ENCODE data around the gene TBXA2R. TPM values are rescaled to one million over a fixed set of nuclear protein-coding genes. Genes with fewer than 3 reads are reported as not detected.

Gene TBXA2R
- total and polyA plus RNA-seq, 2 experiments from 2014 or later = 0.70 to 2.0 TPM

GRCh38 chr19:3636506-3636905 lies 29.8 kb upstream of the TBXA2R start:
- Histone ChIP-seq H3K27ac (no peak overlapping the region), H3K9me3 (ENCODE audit: low read depth) (no peaks in the 10 kb centered on the region), H2AFZ (no peak overlapping the region), H3K79me2 (no peaks in the 10 kb centered on the region), H4K20me1 (ENCODE audit: insufficient read depth, poor library complexity, severe bottlenecking) (no peaks in the 10 kb centered on the region), H3K36me3 (replicated peaks; ENCODE audit: insufficient read depth, low read depth) (no peaks in the 10 kb centered on the region), H3K4me3 (no peak overlapping the region), H3K4me1 (ENCODE audit: insufficient read depth) (no peaks in the 10 kb centered on the region), H3K9me2 (replicated peaks; ENCODE audit: insufficient read depth) (no peaks in the 10 kb centered on the region), H3K4me2 (no peak overlapping the region), H3K27me3 (no peaks in the 10 kb centered on the region)
- DNase-seq (ENCODE audit: low spot score) = no peak
- TF ChIP-seq EZH2 (IDR thresholded peaks at IDR 0.05; ENCODE audit: borderline replicate concordance) (no peak), CTCF (IDR thresholded peaks at IDR 0.05; ENCODE audit: poor library complexity) (no peak)
- 96% methylated on average over 20 of the region's 20 CpGs for WGBS (ENCODE audit: low lambda C conversion rate, missing lambda C conversion rate)

GRCh38 chr19:3634496-3635045 lies 27.9 kb upstream of the TBXA2R start:
- Histone ChIP-seq H3K4me3 (no peak overlapping the region), H3K27me3 (no peaks in the 10 kb centered on the region), H2AFZ (no peak overlapping the region), H3K9me2 (replicated peaks; ENCODE audit: insufficient read depth) (no peaks in the 10 kb centered on the region), H3K36me3 (replicated peaks; ENCODE audit: insufficient read depth, low read depth) (no peaks in the 10 kb centered on the region), H3K79me2 (no peaks in the 10 kb centered on the region), H3K4me2 (no peak overlapping the region), H3K4me1 (ENCODE audit: insufficient read depth) (no peaks in the 10 kb centered on the region), H4K20me1 (ENCODE audit: insufficient read depth, poor library complexity, severe bottlenecking) (no peaks in the 10 kb centered on the region), H3K27ac (no peak overlapping the region), H3K9me3 (ENCODE audit: low read depth) (no peaks in the 10 kb centered on the region)
- TF ChIP-seq EZH2 (IDR thresholded peaks at IDR 0.05; ENCODE audit: borderline replicate concordance) (no peak), CTCF (IDR thresholded peaks at IDR 0.05; ENCODE audit: poor library complexity) (no peak)
- WGBS (ENCODE audit: low lambda C conversion rate, missing lambda C conversion rate) = 97% methylated on average over 19 of the region's 19 CpGs
- no peak for DNase-seq (ENCODE audit: low spot score)

GRCh38 chr19:3633559-3633988 lies 26.9 kb upstream of the TBXA2R start:
- no peaks in the 10 kb centered on the region for H4K20me1 ChIP-seq (ENCODE audit: insufficient read depth, poor library complexity, severe bottlenecking)
- H3K9me2 ChIP-seq (replicated peaks; ENCODE audit: insufficient read depth) = no peaks in the 10 kb centered on the region
- no peak overlapping the region for H3K4me3 ChIP-seq
- no peak overlapping the region for H3K4me2 ChIP-seq
- no peaks in the 10 kb centered on the region for H3K27me3 ChIP-seq
- H3K4me1 ChIP-seq (ENCODE audit: insufficient read depth) = no peaks in the 10 kb centered on the region
- WGBS (ENCODE audit: low lambda C conversion rate, missing lambda C conversion rate) = 98% methylated on average over 18 of the region's 22 CpGs
- no peak for DNase-seq (ENCODE audit: low spot score)
- no peaks in the 10 kb centered on the region for H3K79me2 ChIP-seq
- no peaks in the 10 kb centered on the region for H3K36me3 ChIP-seq (replicated peaks; ENCODE audit: insufficient read depth, low read depth)
- H3K9me3 ChIP-seq (ENCODE audit: low read depth) = no peaks in the 10 kb centered on the region
- no peak overlapping the region for H3K27ac ChIP-seq
- H2AFZ ChIP-seq = no peak overlapping the region
- TF ChIP-seq EZH2phosphoT487 (IDR thresholded peaks at IDR 0.05; ENCODE audit: low read depth, severe bottlenecking, unreplicated experiment) (no peak), CTCF (IDR thresholded peaks at IDR 0.05; ENCODE audit: poor library complexity) (no peak), EZH2 (IDR thresholded peaks at IDR 0.05; ENCODE audit: borderline replicate concordance) (no peak)
